Type B pancreatic cell (in vitro differentiated cells): Measurements from ENCODE around the gene ARSK. TPM values are rescaled to one million over a fixed set of nuclear protein-coding genes. Genes with fewer than 3 reads are reported as not detected.
"Not testable (repeated sequence)": the region's sequence is repeated elsewhere in the genome, so short reads cannot be mapped to it uniquely, and the experiment has no call there.

Experiments used
- DNase-seq: peaks from one replicate; pipeline ENCODE4 v3.0.0; 2021; ENCODE audit warnings: mixed read lengths; ENCODE audit not compliant: unreplicated experiment; ENCODE audit errors: extremely low spot score
- H3K27ac Mint-ChIP-seq: 2 replicates; pipeline ENCODE4 v1.8.0; 2021; ENCODE audit warnings: mild to moderate bottlenecking, mixed read lengths
- H3K27me3 Mint-ChIP-seq: 2 replicates; pipeline ENCODE4 v1.8.0; 2021; ENCODE audit warnings: mixed read lengths
- H3K36me3 Mint-ChIP-seq: 2 replicates; pipeline ENCODE4 v1.8.0; 2021; ENCODE audit warnings: mixed read lengths
- H3K4me1 Mint-ChIP-seq: one replicate; pipeline ENCODE4 v1.8.0; 2021; ENCODE audit warnings: mixed read lengths; ENCODE audit not compliant: unreplicated experiment
- H3K4me3 Mint-ChIP-seq: 2 replicates; pipeline ENCODE4 v1.8.0; 2021; ENCODE audit warnings: mild to moderate bottlenecking, mixed read lengths
- H3K9me3 Mint-ChIP-seq: 2 replicates; pipeline ENCODE4 v1.8.0; 2021; ENCODE audit warnings: mixed read lengths
- total RNA-seq: library from RNA; stranded (reverse); gene quantifications from 2 replicates; pipeline ENCODE4 v1.2.1, GENCODE V29; 2021; ENCODE audit warnings: low replicate concordance
- TF ChIP-seq, protein P1 (sequence below): fragments of 200-600 bp; sonication (generic); conservative IDR thresholded peaks from 2 replicates; pipeline ENCODE4 v1.5.0; 2021; ENCODE audit warnings: antibody characterized with exemption, mild to moderate bottlenecking

ARSK gene
- total RNA-seq, 1 donor from 2014 or later: 9.1 TPM

GRCh38 chr5:95631991-95632675 is 77.2 kb downstream of the ARSK start:
- Mint-ChIP-seq H3K9me3 (no peaks in the 10 kb centered on the region), H3K4me1 (no peaks in the 10 kb centered on the region), H3K27me3 (no peaks in the 10 kb centered on the region), H3K36me3 (no peaks in the 10 kb centered on the region), H3K27ac (no peak overlapping the region), H3K4me3 (no peak overlapping the region)
- TF ChIP-seq, protein P1, sequence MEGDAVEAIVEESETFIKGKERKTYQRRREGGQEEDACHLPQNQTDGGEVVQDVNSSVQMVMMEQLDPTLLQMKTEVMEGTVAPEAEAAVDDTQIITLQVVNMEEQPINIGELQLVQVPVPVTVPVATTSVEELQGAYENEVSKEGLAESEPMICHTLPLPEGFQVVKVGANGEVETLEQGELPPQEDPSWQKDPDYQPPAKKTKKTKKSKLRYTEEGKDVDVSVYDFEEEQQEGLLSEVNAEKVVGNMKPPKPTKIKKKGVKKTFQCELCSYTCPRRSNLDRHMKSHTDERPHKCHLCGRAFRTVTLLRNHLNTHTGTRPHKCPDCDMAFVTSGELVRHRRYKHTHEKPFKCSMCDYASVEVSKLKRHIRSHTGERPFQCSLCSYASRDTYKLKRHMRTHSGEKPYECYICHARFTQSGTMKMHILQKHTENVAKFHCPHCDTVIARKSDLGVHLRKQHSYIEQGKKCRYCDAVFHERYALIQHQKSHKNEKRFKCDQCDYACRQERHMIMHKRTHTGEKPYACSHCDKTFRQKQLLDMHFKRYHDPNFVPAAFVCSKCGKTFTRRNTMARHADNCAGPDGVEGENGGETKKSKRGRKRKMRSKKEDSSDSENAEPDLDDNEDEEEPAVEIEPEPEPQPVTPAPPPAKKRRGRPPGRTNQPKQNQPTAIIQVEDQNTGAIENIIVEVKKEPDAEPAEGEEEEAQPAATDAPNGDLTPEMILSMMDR: no peak
- no peak for DNase-seq

- not testable (repeated sequence) for H3K36me3 Mint-ChIP-seq, H3K4me1 Mint-ChIP-seq, H3K9me3 Mint-ChIP-seq, H3K4me3 Mint-ChIP-seq, DNase-seq, H3K27ac Mint-ChIP-seq, H3K27me3 Mint-ChIP-seq
These were observed 78.0 kb downstream of the ARSK start for GRCh38 chr5:95632942-95633341.

- no peak for DNase-seq
- H3K9me3 Mint-ChIP-seq: no peaks in the 10 kb centered on the region
These were observed 78.8 kb downstream of the ARSK start for GRCh38 chr5:95633671-95634070.

GRCh38 chr5:95634081-95634480 is 79.2 kb downstream of the ARSK start:
- Mint-ChIP-seq H3K4me3 (no peak overlapping the region), H3K9me3 (no peaks in the 10 kb centered on the region)
- TF ChIP-seq, protein P1: no peak

More at GRCh38 chr5:95633671-95634070, 78.8 kb downstream of the ARSK start:
- H3K4me1 Mint-ChIP-seq: no peaks in the 10 kb centered on the region
- peaks cover 4% of the 10 kb centered on the region for H3K27me3 Mint-ChIP-seq
- TF ChIP-seq, protein P1: no peak
- H3K36me3 Mint-ChIP-seq: no peaks in the 10 kb centered on the region
- no peak overlapping the region for H3K27ac Mint-ChIP-seq
- no peak overlapping the region for H3K4me3 Mint-ChIP-seq

DNA sequence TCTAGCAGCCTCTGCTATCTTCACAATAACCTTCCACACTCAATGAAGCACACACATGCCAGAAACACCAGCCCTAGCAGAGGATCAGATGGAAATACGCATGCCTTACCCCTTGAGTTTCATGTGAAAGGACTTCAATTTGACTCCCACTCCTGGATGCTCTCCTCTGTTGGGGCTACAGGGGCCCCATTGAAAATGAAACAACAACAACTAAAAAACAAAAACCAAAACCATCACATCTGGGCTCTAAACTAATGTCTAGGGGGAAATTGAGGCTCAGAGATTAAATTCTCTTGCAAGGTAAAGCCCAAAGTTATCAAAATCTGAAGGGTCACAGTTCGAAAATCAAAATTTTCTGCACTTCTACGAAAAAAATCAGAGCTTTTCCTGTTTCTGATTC is 83.7 kb downstream of the ARSK start:
- no peak overlapping the region for H3K4me3 Mint-ChIP-seq
- peaks cover 5% of the 10 kb centered on the region for H3K27me3 Mint-ChIP-seq
- no peaks in the 10 kb centered on the region for H3K36me3 Mint-ChIP-seq
- no peaks in the 10 kb centered on the region for H3K9me3 Mint-ChIP-seq
- no peaks in the 10 kb centered on the region for H3K4me1 Mint-ChIP-seq
- no peak for DNase-seq
- TF ChIP-seq, protein P1: no peak
- H3K27ac Mint-ChIP-seq: no peak overlapping the region

More at GRCh38 chr5:95634081-95634480, 79.2 kb downstream of the ARSK start:
- no peaks in the 10 kb centered on the region for H3K36me3 Mint-ChIP-seq
- peaks cover 5% of the 10 kb centered on the region for H3K27me3 Mint-ChIP-seq
- no peak for DNase-seq
- H3K27ac Mint-ChIP-seq: no peak overlapping the region
- H3K4me1 Mint-ChIP-seq: no peaks in the 10 kb centered on the region

GRCh38 chr5:95641741-95642220 is 86.9 kb downstream of the ARSK start:
- Mint-ChIP-seq H3K27ac (no peak overlapping the region), H3K4me1 (peaks cover 5% of the 10 kb centered on the region), H3K27me3 (peaks cover 5% of the 10 kb centered on the region), H3K36me3 (no peaks in the 10 kb centered on the region), H3K4me3 (no peak overlapping the region), H3K9me3 (no peaks in the 10 kb centered on the region)
- TF ChIP-seq, protein P1: no peak
- no peak for DNase-seq
